Measurements from ENCODE around the gene PPFIA1.

GRCh38 chr11:70226183-70226582, 44.3 kb upstream of the PPFIA1 start:
- no peak for TF ChIP-seq POLR2A (IDR thresholded peaks at IDR 0.05)
- no peak for TF ChIP-seq CTCF (IDR thresholded peaks at IDR 0.05)
